ENCODE results near the gene S100A13.

The S100A13 gene

DNA sequence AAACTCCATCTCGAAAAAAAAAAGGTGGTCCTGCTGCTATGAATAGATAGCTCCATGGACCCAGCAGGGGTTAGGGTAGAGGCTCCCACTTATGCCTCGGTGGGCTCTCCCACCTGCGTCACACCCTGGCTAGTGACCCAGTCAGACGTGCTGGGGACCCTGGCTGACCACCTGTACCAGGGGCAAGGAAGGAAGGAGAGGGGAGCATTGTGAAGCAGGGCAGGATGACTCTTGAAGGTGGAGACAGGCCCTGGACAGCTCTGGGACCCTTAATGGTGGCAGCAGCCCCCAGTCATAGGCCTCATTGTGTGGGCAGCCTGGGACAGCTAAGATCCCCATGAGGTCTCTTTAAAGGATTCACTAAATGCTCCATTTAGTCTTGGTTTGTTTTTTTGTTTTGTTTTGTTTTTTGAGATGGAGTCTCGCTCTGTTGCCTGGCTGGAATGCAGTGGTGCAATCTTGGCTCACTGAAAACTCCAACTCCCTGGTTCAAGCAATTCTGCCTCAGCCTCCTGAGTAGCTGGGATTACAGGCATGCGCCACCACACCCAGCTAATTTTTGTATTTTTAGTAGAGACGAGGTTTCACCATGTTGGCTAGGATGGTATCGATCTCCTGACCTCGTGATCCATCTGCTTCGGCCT is 20.8 kb upstream of the S100A13 start:
- ATAC-seq (ENCODE audit: insufficient read depth, low read depth) (peak; percentile 40), DNase-seq (no peak)
- Histone ChIP-seq H4K20me1 (ENCODE audit: insufficient read depth, low read length) (peaks cover 11% of the 10 kb centered on the region; the same call in 1 of the 2 replicates), H2AFZ (ENCODE audit: low read depth, low read length) (no peak overlapping the region), H3K27ac (ENCODE audit: low read length) (no peak overlapping the region), H3K9ac (ENCODE audit: low read depth, low read length) (no peak overlapping the region), H3K9me3 (ENCODE audit: insufficient read depth, low read length, severe bottlenecking) (no peaks in the 10 kb centered on the region), H3K4me3 (ENCODE audit: low read depth in 1 of 2, low read length in 2 of 2) (no peak overlapping the region), H3K79me2 (ENCODE audit: insufficient read depth, low read length) (peaks cover 7% of the 10 kb centered on the region; the same call in 1 of the 2 replicates), H3K4me2 (ENCODE audit: insufficient read depth, low read length) (no peak overlapping the region), H3K27me3 (ENCODE audit: insufficient read depth, low read length, poor library complexity) (no peaks in the 10 kb centered on the region), H3K4me1 (ENCODE audit: insufficient read depth, low read length) (no peaks in the 10 kb centered on the region), H3K36me3 (ENCODE audit: insufficient read depth, low read length) (peaks cover 44% of the 10 kb centered on the region)
- TF ChIP-seq EZH2 (IDR thresholded peaks at IDR 0.05; ENCODE audit: borderline replicate concordance, low read depth, low read length, severe bottlenecking), result no peak
- TF ChIP-seq, protein P1, sequence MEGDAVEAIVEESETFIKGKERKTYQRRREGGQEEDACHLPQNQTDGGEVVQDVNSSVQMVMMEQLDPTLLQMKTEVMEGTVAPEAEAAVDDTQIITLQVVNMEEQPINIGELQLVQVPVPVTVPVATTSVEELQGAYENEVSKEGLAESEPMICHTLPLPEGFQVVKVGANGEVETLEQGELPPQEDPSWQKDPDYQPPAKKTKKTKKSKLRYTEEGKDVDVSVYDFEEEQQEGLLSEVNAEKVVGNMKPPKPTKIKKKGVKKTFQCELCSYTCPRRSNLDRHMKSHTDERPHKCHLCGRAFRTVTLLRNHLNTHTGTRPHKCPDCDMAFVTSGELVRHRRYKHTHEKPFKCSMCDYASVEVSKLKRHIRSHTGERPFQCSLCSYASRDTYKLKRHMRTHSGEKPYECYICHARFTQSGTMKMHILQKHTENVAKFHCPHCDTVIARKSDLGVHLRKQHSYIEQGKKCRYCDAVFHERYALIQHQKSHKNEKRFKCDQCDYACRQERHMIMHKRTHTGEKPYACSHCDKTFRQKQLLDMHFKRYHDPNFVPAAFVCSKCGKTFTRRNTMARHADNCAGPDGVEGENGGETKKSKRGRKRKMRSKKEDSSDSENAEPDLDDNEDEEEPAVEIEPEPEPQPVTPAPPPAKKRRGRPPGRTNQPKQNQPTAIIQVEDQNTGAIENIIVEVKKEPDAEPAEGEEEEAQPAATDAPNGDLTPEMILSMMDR (IDR thresholded peaks at IDR 0.05; ENCODE audit: borderline replicate concordance, extremely low read depth, low read length, poor library complexity, severe bottlenecking), result no peak

DNA sequence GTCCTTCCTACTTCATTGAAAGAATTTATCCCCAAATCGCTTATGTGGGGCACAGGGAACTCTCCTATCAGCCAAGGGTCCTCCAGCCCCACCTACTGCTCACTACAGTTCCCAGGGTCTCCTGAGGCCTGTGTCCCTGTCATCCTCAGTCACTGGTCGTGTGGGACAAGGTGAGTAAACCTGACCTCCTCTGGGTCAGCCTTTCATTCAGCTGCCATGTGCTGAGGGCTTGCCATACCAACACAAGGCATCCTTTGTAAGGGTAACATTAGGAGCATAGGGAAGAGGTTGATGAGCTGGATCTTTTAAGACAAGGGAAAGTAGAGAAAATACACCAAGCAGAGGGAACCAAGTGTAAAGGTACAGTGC is 20.0 kb upstream of the S100A13 start:
- H3K9ac ChIP-seq (ENCODE audit: low read depth, low read length), result no peak overlapping the region
- no peaks in the 10 kb centered on the region for H3K4me1 ChIP-seq (ENCODE audit: insufficient read depth, low read length)
- H3K4me2 ChIP-seq (ENCODE audit: insufficient read depth, low read length), result no peak overlapping the region
- H4K20me1 ChIP-seq (ENCODE audit: insufficient read depth, low read length), result peaks cover 11% of the 10 kb centered on the region; the same call in 1 of the 2 replicates
- peaks cover 52% of the 10 kb centered on the region for H3K36me3 ChIP-seq (ENCODE audit: insufficient read depth, low read length)
- H3K9me3 ChIP-seq (ENCODE audit: insufficient read depth, low read length, severe bottlenecking), result no peaks in the 10 kb centered on the region
- no peak overlapping the region for H3K4me3 ChIP-seq (ENCODE audit: low read depth in 1 of 2, low read length in 2 of 2)
- no peak overlapping the region for H2AFZ ChIP-seq (ENCODE audit: low read depth, low read length)
- peaks cover 10% of the 10 kb centered on the region; the same call in 1 of the 2 replicates for H3K79me2 ChIP-seq (ENCODE audit: insufficient read depth, low read length)
- H3K27me3 ChIP-seq (ENCODE audit: insufficient read depth, low read length, poor library complexity), result no peaks in the 10 kb centered on the region
- TF ChIP-seq, protein P1 (IDR thresholded peaks at IDR 0.05; ENCODE audit: borderline replicate concordance, extremely low read depth, low read length, poor library complexity, severe bottlenecking), result peak; percentile 10
- no peak for TF ChIP-seq EZH2 (IDR thresholded peaks at IDR 0.05; ENCODE audit: borderline replicate concordance, low read depth, low read length, severe bottlenecking)
- DNase-seq, result no peak
- ATAC-seq (ENCODE audit: insufficient read depth, low read depth), result peak; percentile 25; the same call in 2 of the 3 replicates
- H3K27ac ChIP-seq (ENCODE audit: low read length), result no peak overlapping the region

DNA sequence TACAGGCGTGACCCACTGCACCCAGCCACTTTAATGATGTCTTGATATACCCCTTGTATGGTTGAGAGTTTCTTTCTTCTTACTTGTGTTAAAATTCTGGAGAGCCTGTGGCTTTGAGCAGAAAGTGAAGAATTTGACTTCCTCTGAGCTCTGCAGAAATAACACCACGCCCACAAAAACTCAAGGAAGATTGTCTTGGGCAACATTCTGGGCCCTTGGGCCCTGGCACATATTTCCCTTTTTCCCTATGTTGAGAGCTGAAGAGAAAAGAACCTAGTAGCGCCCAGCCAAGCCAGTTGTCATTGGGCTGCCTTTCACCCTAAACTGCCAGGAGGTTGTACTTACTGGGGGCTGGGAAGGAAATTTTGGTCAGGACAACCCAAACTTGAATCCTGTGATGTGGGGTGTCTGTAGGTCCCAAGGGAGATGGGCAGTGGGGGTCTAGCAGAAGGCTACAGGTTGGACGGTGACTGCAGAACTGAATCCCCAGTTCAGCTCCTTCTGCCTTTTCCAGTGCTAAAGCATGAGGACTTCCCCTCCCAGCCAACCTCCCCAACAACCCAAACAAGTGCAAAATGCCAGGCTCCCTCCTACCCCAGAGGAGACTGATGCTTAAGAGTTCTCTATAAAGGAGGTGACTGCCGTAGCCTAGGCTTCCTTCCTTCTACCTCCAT is 19.5 kb upstream of the S100A13 start:
- H3K36me3 ChIP-seq (ENCODE audit: insufficient read depth, low read length), result peaks cover 57% of the 10 kb centered on the region
- H3K79me2 ChIP-seq (ENCODE audit: insufficient read depth, low read length), result peaks cover 14% of the 10 kb centered on the region
- H3K4me3 ChIP-seq (ENCODE audit: low read depth in 1 of 2, low read length in 2 of 2), result no peak overlapping the region
- no peak overlapping the region for H3K4me2 ChIP-seq (ENCODE audit: insufficient read depth, low read length)
- no peaks in the 10 kb centered on the region for H3K9me3 ChIP-seq (ENCODE audit: insufficient read depth, low read length, severe bottlenecking)
- peak; percentile 13; the same call in 2 of the 3 replicates for ATAC-seq (ENCODE audit: insufficient read depth, low read depth)
- no peak overlapping the region for H3K27ac ChIP-seq (ENCODE audit: low read length)
- no peak overlapping the region for H3K9ac ChIP-seq (ENCODE audit: low read depth, low read length)
- no peaks in the 10 kb centered on the region for H3K27me3 ChIP-seq (ENCODE audit: insufficient read depth, low read length, poor library complexity)
- no peaks in the 10 kb centered on the region for H3K4me1 ChIP-seq (ENCODE audit: insufficient read depth, low read length)
- TF ChIP-seq, protein P1 (IDR thresholded peaks at IDR 0.05; ENCODE audit: borderline replicate concordance, extremely low read depth, low read length, poor library complexity, severe bottlenecking), result no peak
- no peak for TF ChIP-seq EZH2 (IDR thresholded peaks at IDR 0.05; ENCODE audit: borderline replicate concordance, low read depth, low read length, severe bottlenecking)
- H4K20me1 ChIP-seq (ENCODE audit: insufficient read depth, low read length), result peaks cover 11% of the 10 kb centered on the region; the same call in 1 of the 2 replicates
- H2AFZ ChIP-seq (ENCODE audit: low read depth, low read length), result no peak overlapping the region
- DNase-seq, result no peak
